ENCODE data around the gene MON2.

DNA sequence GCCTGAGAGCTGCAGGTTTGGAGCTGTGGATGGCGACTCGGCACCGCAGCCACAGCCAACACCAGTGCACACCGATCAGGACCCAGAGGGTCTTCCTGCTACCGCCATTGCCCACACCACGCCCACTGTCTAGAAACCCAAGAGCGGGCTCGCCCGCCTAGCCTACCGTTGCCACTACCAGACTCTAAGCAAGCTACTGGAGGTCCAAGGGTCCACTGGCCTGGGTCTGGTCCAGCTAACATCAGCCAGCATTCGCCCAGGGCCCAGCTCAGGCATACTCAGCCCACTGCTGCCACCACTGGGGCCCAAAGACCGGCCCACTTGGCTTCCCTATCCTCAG, 30.5 kb upstream of the MON2 start:
- TF ChIP-seq, protein P1, sequence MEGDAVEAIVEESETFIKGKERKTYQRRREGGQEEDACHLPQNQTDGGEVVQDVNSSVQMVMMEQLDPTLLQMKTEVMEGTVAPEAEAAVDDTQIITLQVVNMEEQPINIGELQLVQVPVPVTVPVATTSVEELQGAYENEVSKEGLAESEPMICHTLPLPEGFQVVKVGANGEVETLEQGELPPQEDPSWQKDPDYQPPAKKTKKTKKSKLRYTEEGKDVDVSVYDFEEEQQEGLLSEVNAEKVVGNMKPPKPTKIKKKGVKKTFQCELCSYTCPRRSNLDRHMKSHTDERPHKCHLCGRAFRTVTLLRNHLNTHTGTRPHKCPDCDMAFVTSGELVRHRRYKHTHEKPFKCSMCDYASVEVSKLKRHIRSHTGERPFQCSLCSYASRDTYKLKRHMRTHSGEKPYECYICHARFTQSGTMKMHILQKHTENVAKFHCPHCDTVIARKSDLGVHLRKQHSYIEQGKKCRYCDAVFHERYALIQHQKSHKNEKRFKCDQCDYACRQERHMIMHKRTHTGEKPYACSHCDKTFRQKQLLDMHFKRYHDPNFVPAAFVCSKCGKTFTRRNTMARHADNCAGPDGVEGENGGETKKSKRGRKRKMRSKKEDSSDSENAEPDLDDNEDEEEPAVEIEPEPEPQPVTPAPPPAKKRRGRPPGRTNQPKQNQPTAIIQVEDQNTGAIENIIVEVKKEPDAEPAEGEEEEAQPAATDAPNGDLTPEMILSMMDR (IDR thresholded peaks at IDR 0.05; ENCODE audit: borderline replicate concordance, extremely low read depth, low read length, poor library complexity, severe bottlenecking), result no peak
- TF ChIP-seq EZH2 (IDR thresholded peaks at IDR 0.05; ENCODE audit: borderline replicate concordance, low read depth, low read length, severe bottlenecking), result no peak
